DMS 273 treated with DMSO at 0.1 percent for 48 hours (cell line): ENCODE measurements around the gene C1orf210.

Experiments used
- DNase-seq: peaks from one replicate; lab custom pipeline; 2025; lab: John Stamatoyannopoulos, UW

Gene C1orf210

GRCh38 chr1:43312212-43312623 lies 26.8 kb upstream of the C1orf210 start:
- DNase-seq, result no peak

DNA sequence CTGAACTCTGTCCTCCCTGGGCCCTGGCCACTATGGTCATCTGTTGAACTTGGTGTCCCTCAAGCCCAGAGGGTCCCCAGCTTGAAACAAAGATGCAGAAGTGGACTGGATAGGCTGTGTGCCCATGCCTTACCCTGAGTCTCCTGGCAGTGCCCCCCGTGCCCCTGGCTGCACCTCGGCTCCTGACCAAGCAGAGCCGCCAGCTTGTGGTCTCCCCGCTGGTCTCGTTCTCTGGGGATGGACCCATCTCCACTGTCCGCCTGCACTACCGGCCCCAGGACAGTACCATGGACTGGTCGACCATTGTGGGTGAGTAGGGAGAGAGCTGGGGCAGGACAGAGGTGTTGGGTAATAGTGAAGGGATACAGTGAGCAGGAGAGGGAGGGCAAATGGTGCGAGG lies 26.1 kb upstream of the C1orf210 start:
- no peak for DNase-seq

GRCh38 chr1:43309405-43310025 lies 24.1 kb upstream of the C1orf210 start:
- DNase-seq, result no peak

- DNase-seq, result no peak
Measured at GRCh38 chr1:43308635-43309404, 23.4 kb upstream of the C1orf210 start.

- DNase-seq, result no peak
Measured at GRCh38 chr1:43307458-43308158, 22.2 kb upstream of the C1orf210 start.

DNA sequence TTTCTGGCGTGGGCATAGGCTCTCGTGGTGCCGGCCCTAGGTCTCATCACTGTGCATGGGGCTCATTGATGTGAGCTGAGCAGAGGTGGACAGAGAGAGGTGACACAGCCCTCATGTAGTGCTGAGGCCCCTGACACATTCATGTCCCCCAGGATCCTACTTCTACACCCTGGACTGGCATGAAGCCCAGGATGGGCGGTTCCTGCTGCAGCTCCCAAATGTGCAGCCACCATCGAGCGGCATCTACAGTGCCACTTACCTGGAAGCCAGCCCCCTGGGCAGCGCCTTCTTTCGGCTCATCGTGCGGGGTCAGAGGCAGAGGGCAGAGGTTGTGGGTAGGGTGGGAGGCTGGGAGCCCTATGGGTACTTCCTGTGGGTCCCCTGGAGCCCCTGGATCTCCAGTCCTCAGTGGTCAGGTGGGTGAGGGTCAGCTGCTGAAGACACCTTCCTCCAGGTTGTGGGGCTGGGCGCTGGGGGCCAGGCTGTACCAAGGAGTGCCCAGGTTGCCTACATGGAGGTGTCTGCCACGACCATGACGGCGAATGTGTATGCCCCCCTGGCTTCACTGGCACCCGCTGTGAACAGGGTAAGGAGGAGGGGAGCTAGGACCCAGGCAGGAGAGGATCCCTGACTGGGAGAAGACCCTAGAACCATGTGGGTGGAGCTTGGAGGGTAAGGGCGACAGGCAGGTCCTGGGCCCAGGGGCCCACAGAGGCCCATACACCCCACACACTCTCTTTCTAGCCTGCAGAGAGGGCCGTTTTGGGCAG lies 21.5 kb upstream of the C1orf210 start:
- no peak for DNase-seq

DNA sequence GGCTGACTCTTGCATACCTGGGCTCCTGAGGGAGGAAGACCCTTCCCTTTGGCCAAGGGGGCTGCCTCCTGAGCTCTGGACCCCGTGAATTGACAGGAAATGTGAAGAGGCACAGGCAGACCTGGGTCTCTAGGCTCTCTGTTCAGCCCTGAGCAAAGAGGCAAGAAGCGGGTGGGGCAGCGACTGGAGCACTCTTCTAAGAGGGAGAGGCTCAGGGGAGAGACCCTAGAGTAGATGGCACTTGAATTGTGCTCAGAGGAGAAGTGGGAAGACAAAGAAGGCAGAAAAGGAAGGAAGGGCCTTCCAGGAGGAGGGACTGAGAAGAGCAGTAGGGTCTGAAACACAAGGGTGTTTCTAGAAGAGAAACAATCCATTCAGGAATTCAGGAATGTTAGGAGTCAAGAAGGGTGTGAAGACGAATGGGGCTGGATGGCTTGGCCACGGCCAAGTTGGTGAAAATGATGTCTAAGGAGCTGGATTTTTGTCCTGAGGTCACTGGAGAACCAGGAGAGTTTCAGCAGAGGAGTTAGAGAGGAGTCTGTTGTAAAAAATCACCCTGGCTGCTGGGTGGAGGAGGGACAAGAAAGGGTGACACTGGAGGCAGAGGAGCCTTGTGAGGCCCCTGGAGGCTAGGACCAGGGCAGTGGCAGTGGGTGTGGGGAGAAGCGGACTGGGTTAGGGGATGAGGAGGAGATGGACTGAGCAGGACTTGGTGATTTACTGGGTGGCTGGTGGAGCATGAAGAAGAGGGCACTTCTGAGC lies 20.7 kb upstream of the C1orf210 start:
- no peak for DNase-seq

GRCh38 chr1:43305461-43305860 lies 20.1 kb upstream of the C1orf210 start:
- no peak for DNase-seq

GRCh38 chr1:43304771-43305300 lies 19.5 kb upstream of the C1orf210 start:
- no peak for DNase-seq

DNA sequence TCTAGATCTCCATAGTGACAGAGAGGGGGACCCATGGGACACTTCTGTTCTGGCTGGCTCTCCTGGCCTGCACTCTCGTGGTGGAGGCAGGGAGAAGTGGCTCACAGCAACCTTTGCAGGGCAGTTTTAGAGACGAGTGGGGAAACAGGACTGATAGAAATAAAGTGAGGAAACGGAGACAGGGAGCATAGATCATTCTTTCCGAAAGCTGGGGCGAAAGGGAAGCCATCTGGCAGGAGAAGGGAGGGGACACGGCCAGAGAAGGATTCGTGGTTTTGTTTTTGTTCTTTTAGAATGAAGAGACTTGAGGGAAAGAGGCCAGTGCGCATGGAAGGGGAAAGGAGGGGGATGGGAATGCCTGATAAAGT lies 18.9 kb upstream of the C1orf210 start:
- no peak for DNase-seq

DNA sequence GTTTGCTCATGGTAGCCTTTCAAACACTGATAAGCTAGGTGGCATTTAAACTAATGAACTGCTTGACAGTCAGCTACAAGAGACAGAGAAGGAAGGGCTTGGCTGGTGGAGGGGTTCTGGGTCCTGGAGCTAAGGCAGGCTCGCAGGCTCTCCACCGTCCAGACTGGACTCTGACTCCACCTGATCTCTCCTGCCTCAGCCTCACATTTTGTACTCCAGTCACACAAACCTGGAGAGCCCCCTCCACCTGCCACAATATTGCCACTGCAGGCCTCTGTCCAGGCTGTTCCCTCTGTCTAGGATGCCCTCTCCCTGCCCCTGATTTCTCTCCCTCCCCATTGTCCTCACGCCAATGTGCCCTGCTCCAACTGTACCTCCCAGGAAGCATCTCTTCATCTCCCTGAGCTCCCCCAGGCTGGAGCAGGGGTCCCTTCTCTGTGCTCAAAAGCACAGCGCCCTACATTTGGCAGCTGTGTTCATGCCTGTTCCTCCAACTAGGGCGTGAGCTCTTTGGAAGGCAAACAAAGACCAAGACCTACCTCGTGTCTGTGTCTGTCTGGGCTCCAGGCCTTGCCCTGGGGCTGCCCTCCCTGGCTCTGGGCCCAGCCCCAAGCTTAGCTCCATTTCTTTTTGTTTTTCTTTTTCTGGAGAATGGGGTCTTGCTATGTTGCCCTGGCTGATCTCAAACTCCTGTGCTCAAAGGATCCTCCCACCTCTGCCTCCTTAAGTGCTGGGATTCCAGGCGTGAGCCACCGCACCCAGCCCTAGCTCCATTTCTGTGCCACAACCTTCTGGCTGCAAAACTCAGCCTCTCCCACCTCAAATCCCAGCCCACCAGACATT lies 18.3 kb upstream of the C1orf210 start:
- DNase-seq, result no peak

DNA sequence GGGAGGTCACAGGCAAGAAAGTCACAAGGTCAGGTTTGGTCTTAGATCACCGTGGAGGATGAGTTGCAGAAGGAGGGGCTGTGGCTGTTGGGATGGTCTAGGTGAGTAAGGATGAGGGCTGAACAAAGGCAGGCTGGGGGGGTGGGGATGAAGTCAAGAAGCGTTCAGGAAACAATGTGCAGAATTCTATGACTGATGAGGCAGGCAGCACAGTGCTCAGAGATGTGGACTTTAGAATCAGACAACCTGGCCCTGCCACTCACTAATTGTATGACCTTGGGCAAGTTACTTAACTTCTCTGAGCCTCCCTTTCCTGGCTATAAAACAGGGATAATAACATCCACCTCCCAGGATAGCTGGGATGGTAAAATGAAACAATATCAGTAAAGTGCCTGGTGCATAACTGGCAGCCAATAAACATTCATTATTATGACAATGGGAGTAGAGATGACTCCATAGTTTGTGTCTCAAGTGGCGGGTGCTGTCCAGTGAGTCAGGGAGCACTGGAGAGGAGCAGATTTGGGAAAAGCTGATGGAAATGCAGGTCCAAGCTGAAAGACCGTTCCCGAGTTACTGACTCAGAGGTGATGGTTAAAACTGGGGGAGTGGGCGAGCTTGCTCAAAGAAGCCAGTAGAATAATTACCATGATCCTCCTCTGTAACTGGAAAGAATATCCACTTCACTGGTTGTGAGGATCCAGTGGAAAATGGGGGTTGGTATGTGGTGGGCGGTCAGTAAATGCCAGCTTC lies 17.5 kb upstream of the C1orf210 start:
- no peak for DNase-seq

- DNase-seq, result no peak
Measured at GRCh38 chr1:43302201-43302600, 16.8 kb upstream of the C1orf210 start.

GRCh38 chr1:43300378-43301094 lies 15.2 kb upstream of the C1orf210 start, which contains the start of gene TIE1:
Gene TIE1, plus strand, starts transcription at chr1:43300982. Its CDS starts 90 bp downstream, at chr1:43301072.
- no peak for DNase-seq

GRCh38 chr1:43299101-43299500 lies 13.7 kb upstream of the C1orf210 start:
- DNase-seq, result no peak

DNA sequence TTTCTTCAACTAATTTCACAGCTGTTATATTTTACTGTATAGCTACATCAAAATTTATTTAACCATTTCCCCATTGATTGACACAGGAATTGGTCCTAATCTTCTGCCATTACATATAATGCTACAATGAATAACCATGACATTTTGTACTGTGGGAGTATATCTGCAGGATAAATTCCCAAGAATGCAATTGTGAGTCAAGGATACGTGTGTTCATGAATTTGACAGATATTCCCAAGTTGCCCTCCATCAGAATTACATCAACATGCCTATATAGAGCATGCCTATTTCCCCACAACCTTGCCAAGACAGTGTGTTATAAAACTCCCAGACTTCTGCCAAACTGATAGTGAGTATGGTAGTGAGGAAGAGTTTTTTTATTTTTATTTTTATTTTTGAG lies 12.7 kb upstream of the C1orf210 start:
- DNase-seq, result no peak

DNA sequence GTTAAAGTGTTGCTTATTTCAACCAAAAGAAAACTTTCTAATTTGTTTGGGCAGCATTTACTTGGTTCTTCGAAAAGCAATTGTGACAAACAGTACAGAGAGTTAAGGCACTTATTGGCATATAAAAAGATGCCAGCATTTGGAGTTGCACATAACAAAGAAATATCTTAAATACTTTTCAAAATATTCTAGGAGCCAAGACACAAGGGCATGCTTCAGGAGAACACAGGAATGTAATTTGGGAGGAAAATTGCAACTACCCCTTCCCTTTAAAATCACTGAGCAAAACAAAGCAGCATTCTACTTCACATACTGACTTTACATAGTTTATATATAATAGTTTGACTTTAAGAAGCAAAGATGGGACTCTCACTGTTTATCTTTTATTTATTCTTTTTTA lies 10.8 kb upstream of the C1orf210 start:
- DNase-seq, result no peak

DNA sequence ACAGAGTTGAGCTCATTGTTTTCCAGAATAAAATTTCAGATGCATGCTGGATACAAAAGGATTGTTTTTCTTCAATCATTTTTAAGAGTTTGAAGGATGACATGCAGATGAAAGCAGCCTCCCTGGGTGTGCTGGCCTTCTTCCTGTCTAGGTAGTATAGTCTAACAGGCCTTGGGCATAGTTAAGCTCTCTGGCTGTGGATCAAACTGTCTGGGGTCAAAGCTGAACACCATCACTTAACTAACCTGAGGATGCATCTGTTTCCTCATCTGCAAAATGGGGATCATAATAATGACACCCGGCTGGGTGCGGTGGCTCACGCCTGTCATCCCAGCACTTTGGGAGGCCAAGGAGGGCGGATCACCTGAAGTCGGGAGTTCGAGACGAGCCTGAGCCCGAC lies 9.4 kb upstream of the C1orf210 start:
- no peak for DNase-seq
